ENCODE results near the gene SIN3B. TPM values are rescaled to one million over a fixed set of nuclear protein-coding genes. Genes with fewer than 3 reads are reported as not detected.

Gene SIN3B
- polyA plus RNA-seq, 3 donors: 7.2 to 154 (median 10.2) TPM

DNA sequence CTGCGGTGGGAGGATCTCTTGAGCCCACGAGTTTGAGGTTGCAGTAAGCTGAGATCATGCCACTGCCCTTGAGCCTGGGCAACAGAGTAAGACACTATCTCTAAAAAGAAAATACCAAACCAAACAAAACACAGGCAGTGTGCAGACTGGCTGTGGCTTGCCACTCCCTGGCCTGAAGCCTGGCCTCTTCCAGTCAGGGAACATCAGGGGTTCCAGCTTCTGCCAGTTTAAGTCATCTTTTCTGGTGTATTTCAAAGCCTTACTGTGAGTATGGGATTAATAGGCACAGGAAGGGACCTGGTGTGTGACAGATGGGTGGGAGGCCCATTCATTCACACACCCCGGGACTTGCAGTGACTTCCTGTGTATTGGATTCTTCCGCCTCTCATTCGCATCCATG, 32.6 kb downstream of the SIN3B start:
- Mint-ChIP-seq H3K36me3 (peaks cover 76 to 90% of the 10 kb centered on the region in 2 donors), H3K4me3 (no peak overlapping the region), H3K9me3 (peaks cover 0 to 5% (median 0%) of the 10 kb centered on the region in 7 donors), H3K27ac (peak overlapping the region in 2 of 7 donors; percentile 52 to 68), H3K4me1 (peaks cover 20% of the 10 kb centered on the region), H3K27me3 (ENCODE audit: low read depth in 3 of 3) (peaks cover 2 to 8% (median 3%) of the 10 kb centered on the region in 3 donors)
- TF ChIP-seq, protein P1, sequence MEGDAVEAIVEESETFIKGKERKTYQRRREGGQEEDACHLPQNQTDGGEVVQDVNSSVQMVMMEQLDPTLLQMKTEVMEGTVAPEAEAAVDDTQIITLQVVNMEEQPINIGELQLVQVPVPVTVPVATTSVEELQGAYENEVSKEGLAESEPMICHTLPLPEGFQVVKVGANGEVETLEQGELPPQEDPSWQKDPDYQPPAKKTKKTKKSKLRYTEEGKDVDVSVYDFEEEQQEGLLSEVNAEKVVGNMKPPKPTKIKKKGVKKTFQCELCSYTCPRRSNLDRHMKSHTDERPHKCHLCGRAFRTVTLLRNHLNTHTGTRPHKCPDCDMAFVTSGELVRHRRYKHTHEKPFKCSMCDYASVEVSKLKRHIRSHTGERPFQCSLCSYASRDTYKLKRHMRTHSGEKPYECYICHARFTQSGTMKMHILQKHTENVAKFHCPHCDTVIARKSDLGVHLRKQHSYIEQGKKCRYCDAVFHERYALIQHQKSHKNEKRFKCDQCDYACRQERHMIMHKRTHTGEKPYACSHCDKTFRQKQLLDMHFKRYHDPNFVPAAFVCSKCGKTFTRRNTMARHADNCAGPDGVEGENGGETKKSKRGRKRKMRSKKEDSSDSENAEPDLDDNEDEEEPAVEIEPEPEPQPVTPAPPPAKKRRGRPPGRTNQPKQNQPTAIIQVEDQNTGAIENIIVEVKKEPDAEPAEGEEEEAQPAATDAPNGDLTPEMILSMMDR (IDR thresholded peaks at IDR 0.05): no peak
- H3K27me3 ChIP-seq (ENCODE audit: control insufficient read depth in 2 of 2, insufficient read depth in 2 of 2, low read length in 2 of 2): peaks cover 0 to 2% of the 10 kb centered on the region in 2 donors
- H2AFZ ChIP-seq (ENCODE audit: insufficient read depth, low read depth, low read length, poor library complexity, severe bottlenecking): no peak overlapping the region
- H3K4me3 ChIP-seq (replicated peaks in 1 of 3; ENCODE audit: low read depth in 2 of 3, low read length in 3 of 3): no peak overlapping the region
- peaks cover 46 to 89% of the 10 kb centered on the region in 2 donors for H3K36me3 ChIP-seq (replicated peaks in 1 of 2; ENCODE audit: control insufficient read depth in 1 of 2, insufficient read depth in 2 of 2, low read length in 2 of 2)
- intact Hi-C loops (cut with micrococcal nuclease): no loop called here
- H3K9ac ChIP-seq (ENCODE audit: insufficient read depth, low read length, poor library complexity, severe bottlenecking): no peak overlapping the region
- H3K27ac ChIP-seq (ENCODE audit: low read depth in 1 of 2, low read length in 2 of 2): no peak overlapping the region
- H3K4me2 ChIP-seq (replicated peaks; ENCODE audit: extremely low read depth, low read length, poor library complexity, severe bottlenecking): no peak overlapping the region
- DNase-seq: no peak
- peaks cover 17 to 20% of the 10 kb centered on the region in 2 donors for H3K4me1 ChIP-seq (ENCODE audit: control insufficient read depth in 1 of 2, insufficient read depth in 2 of 2, low read length in 2 of 2)
- no peaks in the 10 kb centered on the region for H3K9me3 ChIP-seq (replicated peaks in 1 of 2; ENCODE audit: control insufficient read depth in 1 of 2, insufficient read depth in 1 of 2, low read length in 2 of 2)
- H4K20me1 ChIP-seq (ENCODE audit: insufficient read depth, low read length): peaks cover 26% of the 10 kb centered on the region
- H3K79me2 ChIP-seq (ENCODE audit: insufficient read depth, low read length): no peaks in the 10 kb centered on the region
- 73% methylated on average over 2 of the region's 5 CpGs for WGBS (ENCODE audit: insufficient coverage)

DNA sequence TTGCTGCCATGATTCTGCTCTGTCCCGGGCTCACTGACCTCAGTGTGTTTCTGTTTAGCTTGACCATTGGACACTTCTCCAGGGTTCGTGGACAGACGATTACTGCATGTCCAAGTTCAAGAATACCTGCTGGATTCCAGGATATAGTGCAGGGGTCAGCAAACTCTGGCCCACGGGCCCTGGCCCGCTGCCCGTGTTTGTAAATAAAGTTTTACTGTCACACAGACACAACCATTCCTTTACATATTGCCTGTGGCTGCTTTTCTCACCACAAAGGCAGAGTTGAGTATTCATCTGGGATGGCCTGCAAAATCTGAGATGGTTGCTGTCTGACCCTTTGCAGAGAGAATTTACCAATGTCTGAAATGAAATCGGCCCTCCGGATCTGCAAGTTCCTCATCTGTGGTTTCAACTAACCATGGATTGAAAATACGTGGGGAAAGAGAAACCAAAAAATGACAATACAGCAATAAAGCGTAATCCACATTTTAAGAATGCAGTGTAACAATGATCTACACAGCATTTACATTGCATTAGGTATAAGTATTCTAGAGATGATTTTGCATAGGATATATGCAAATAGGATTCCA, 33.7 kb downstream of the SIN3B start:
- peaks cover 75 to 91% of the 10 kb centered on the region in 2 donors for H3K36me3 Mint-ChIP-seq
- Histone ChIP-seq H3K27me3 (ENCODE audit: control insufficient read depth in 2 of 2, insufficient read depth in 2 of 2, low read length in 2 of 2) (peaks cover 0 to 2% of the 10 kb centered on the region in 2 donors), H3K27ac (ENCODE audit: low read depth in 1 of 2, low read length in 2 of 2) (peak overlapping the region in 1 of 2 donors; percentile 61), H3K4me3 (replicated peaks in 1 of 3; ENCODE audit: low read depth in 2 of 3, low read length in 3 of 3) (peak overlapping the region in 1 of 3 experiments; percentile 55), H2AFZ (ENCODE audit: insufficient read depth, low read depth, low read length, poor library complexity, severe bottlenecking) (no peak overlapping the region), H3K4me2 (replicated peaks; ENCODE audit: extremely low read depth, low read length, poor library complexity, severe bottlenecking) (peak overlapping the region; percentile 61), H4K20me1 (ENCODE audit: insufficient read depth, low read length) (peaks cover 33% of the 10 kb centered on the region), H3K79me2 (ENCODE audit: insufficient read depth, low read length) (no peaks in the 10 kb centered on the region), H3K9ac (ENCODE audit: insufficient read depth, low read length, poor library complexity, severe bottlenecking) (no peak overlapping the region), H3K4me1 (ENCODE audit: control insufficient read depth in 1 of 2, insufficient read depth in 2 of 2, low read length in 2 of 2) (peaks cover 17 to 20% of the 10 kb centered on the region in 2 donors), H3K9me3 (replicated peaks in 1 of 2; ENCODE audit: control insufficient read depth in 1 of 2, insufficient read depth in 1 of 2, low read length in 2 of 2) (no peaks in the 10 kb centered on the region), H3K36me3 (replicated peaks in 1 of 2; ENCODE audit: control insufficient read depth in 1 of 2, insufficient read depth in 2 of 2, low read length in 2 of 2) (peaks cover 50 to 89% of the 10 kb centered on the region in 2 donors)
- TF ChIP-seq, protein P1 (IDR thresholded peaks at IDR 0.05): no peak
- intact Hi-C loops (cut with micrococcal nuclease): no loop called here
- peak overlapping the region in 2 of 7 donors; percentile 41 to 75 for H3K27ac Mint-ChIP-seq
- peak; percentile 22 to 33 (median 24) for DNase-seq
- H3K27me3 Mint-ChIP-seq (ENCODE audit: low read depth in 3 of 3): peaks cover 3 to 10% (median 3%) of the 10 kb centered on the region in 3 donors
- peaks cover 0 to 5% (median 0%) of the 10 kb centered on the region in 7 donors for H3K9me3 Mint-ChIP-seq
- WGBS (ENCODE audit: insufficient coverage): 88% methylated on average over 6 of the region's 10 CpGs
- H3K4me1 Mint-ChIP-seq: peaks cover 20% of the 10 kb centered on the region
- peak overlapping the region in 1 of 2 donors; percentile 42 for H3K4me3 Mint-ChIP-seq

Measured in CD14-positive monocyte (primary cell).